ENCODE measurements around the gene NFE2L1. TPM values are rescaled to one million over a fixed set of nuclear protein-coding genes. Genes with fewer than 3 reads are reported as not detected.
"Not testable (repeated sequence)": the region's sequence is repeated elsewhere in the genome, so short reads cannot be mapped to it uniquely, and the experiment has no call there.

The NFE2L1 gene
- total and polyA plus RNA-seq, 8 donors: 92.1 to 173 (median 115) TPM

DNA sequence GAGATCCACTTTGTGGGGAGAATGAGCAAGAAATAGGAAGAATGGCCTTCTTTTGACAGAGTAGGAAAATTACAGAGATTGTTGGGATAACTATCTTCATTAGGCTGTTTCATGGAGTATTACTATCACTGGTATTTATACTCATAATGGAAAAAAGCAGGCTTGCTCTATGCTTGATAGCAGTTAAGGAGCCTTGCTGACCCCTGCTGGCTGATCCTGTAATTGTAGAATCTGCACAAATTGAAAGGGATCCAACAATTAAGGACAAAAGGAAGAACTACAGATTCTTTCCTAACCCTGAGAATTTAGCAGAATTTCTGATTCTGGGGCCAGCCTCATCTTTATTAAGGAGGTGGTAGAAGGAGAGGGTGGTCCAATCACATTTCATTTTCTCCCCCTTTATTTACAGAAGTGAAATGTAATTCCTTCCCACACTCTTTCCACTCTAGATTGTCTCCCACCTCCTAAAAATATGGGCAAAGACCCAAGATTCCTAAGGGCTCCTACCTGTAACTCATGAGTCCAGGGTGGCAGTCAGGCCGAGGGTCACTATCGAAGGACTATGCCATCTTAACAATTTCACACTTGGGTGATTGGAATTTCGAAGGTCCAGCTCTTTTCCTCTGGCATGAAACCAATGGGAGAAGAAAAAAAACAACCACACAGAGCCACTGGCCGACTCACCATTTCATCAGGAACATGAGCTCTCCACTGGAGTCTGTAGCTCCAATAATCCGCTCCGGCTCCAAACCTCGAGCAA is 26.3 kb downstream of the NFE2L1 start:
- peak overlapping the region in 1 of 2 donors; percentile 21 for H3K27ac ChIP-seq
- DNase-seq (peak in 3 of 4 donors; percentile 66 to 80 (median 71)), ATAC-seq (peak; percentile 97)
- intact Hi-C loops (cut with DNase I): loop anchor here (5.0 to 10.0 kb wide), 3 partner anchors 47 to 60 kb away; no protein-coding TSS in a partner anchor
- peaks cover 0 to 58% of the 10 kb centered on the region in 2 donors for H3K36me3 ChIP-seq
- peak; percentile 72 to 77 for TF ChIP-seq CTCF (IDR thresholded peaks at IDR 0.05)
- no peaks in the 10 kb centered on the region for H3K9me3 ChIP-seq
- H3K27me3 ChIP-seq: no peaks in the 10 kb centered on the region
- H3K4me1 ChIP-seq: no peaks in the 10 kb centered on the region
- no peak overlapping the region for H3K4me3 ChIP-seq

DNA sequence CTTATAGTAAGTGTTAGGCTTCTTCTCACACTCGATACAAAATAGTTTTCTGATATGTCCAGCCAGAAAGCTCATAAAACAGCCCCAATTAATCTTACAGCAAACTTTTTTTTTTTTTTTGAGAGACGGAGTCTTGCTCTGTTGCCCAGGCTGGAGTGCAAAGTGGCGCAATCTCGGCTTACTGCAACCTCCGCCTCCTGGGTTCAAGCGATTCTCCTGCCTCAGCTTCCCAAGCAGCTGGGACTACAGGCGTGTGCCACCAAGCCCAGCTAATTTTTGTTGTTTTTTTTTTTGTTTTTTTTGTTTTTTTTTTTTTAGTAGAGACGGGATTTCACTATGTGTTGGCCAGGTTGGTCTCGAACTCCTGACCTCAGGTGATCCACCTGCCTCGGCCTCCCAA is 29.0 kb downstream of the NFE2L1 start:
- not testable (repeated sequence) for H3K4me1 ChIP-seq, H3K9me3 ChIP-seq, H3K27ac ChIP-seq, H3K4me3 ChIP-seq, ATAC-seq, DNase-seq, H3K27me3 ChIP-seq
- peaks cover 0 to 36% of the 10 kb centered on the region in 2 donors for H3K36me3 ChIP-seq
- intact Hi-C loops (cut with DNase I): loop anchor here (5.0 to 10.0 kb wide), 3 partner anchors 50 to 58 kb away; no protein-coding TSS in a partner anchor

DNA sequence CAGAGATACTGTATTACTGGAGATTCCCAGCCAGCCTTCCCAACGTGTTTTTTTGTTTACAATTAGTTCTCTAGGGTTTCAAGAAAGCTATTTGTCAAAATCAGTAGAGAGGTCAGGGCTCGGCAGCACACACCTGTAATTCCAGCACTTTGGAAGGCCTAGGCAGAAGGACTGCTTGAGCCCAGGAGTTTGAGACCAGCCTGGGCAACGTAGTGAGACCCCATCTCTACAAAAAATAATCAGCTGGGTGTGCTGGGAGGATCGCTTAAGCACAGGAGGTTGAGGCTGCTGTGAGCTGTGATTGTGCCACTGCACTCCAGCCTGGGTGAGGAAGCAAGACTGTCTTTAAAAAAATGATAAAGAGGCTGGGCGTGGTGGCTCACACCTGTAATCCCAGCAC is 33.7 kb downstream of the NFE2L1 start:
- intact Hi-C loops (cut with DNase I): no loop called here
- peaks cover 0 to 1% of the 10 kb centered on the region in 2 donors for H3K36me3 ChIP-seq
- H3K9me3 ChIP-seq: no peaks in the 10 kb centered on the region
- no peak overlapping the region for H3K4me3 ChIP-seq
- H3K27ac ChIP-seq: no peak overlapping the region
- no peak for TF ChIP-seq CTCF (IDR thresholded peaks at IDR 0.05)
- H3K4me1 ChIP-seq: peaks cover 5 to 8% of the 10 kb centered on the region in 2 donors
- DNase-seq (no peak), ATAC-seq (no peak)
- no peaks in the 10 kb centered on the region for H3K27me3 ChIP-seq

DNA sequence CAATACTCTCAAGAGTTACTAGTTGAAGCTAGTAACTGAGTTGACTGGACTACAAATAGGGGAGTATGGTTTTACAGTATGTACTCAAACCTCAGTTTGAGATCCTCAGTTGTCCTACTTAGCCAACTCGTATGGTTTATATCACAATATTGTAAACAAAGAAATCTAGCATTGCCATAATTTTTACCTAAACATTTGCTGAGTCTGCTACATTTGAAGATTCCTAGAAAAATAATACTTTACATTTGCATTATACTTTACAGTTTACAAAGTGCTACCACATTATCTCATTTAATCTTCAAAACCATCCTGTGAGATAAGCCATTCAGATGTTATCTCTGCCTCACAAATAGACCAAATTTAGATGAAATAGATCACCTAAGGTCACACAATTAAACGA is 36.8 kb downstream of the NFE2L1 start:
- Histone ChIP-seq H3K27ac (no peak overlapping the region), H3K4me1 (peaks cover 5 to 8% of the 10 kb centered on the region in 2 donors), H3K36me3 (no peaks in the 10 kb centered on the region), H3K27me3 (no peaks in the 10 kb centered on the region), H3K9me3 (no peaks in the 10 kb centered on the region), H3K4me3 (no peak overlapping the region)
- intact Hi-C loops (cut with DNase I): no loop called here
- no peak for TF ChIP-seq CTCF (IDR thresholded peaks at IDR 0.05)
- DNase-seq: no peak
- no peak for ATAC-seq

- DNase-seq (no peak), ATAC-seq (no peak)
- Histone ChIP-seq H3K4me3 (no peak overlapping the region), H3K27ac (no peak overlapping the region), H3K36me3 (peaks cover 0 to 12% of the 10 kb centered on the region in 2 donors), H3K4me1 (peaks cover 0 to 7% of the 10 kb centered on the region in 2 donors), H3K27me3 (no peaks in the 10 kb centered on the region), H3K9me3 (no peaks in the 10 kb centered on the region)
- TF ChIP-seq CTCF (IDR thresholded peaks at IDR 0.05): no peak
- intact Hi-C loops (cut with DNase I): no loop called here
Measured at GRCh38 chr17:48093341-48094045, 45.3 kb downstream of the NFE2L1 start.

All from left lung (tissue), 10 donors.